ENCODE data around the gene UTP4. TPM values are rescaled to one million over a fixed set of nuclear protein-coding genes. Genes with fewer than 3 reads are reported as not detected.
A peak's percentile ranks its signal among the peaks of the same experiment; 100 is the strongest.

UTP4 gene
- polyA plus RNA-seq, 1 experiment, result 60.7 TPM

DNA sequence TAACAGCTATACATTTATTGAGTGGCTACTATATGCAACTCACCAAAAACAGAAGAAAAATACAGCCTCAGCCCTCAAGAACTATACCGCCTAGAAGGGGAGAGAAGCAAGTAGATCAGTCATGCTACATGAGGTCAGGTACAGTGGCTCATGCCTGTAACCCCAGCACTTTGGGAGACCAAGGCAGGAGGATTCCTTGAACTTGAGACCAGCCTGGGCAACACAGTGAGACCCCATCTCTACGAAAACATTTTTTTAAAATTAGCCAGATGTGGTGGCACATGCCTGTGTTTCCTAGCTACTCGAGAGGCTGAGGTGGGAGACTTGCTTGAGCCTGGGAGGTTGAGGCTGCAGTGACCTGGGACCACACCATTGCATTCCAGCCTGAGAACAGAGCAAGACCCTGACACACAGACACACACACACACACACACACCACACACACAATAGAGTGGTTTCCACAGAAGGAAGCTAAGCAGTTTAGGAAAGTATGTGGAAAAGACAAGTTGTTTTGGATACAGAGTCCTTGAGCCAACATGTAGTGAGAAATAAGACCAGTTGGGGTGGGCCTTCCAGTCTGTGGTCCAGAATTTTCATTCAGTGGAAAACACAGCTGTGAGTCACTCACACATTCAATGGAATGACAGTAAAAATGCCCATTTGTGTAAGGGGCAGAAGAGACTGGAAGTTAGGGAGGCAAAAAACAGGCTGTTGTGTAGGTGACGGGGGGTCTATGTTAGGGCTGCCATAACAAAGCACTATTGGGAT lies 43.8 kb downstream of the UTP4 start:
- Histone ChIP-seq H3K27me3 (ENCODE audit: control insufficient read depth, insufficient read depth, low read length) (no peaks in the 10 kb centered on the region), H3K4me3 (ENCODE audit: low read depth, low read length) (no peak overlapping the region), H3K36me3 (ENCODE audit: control insufficient read depth, insufficient read depth, low read length) (no peaks in the 10 kb centered on the region)
- TF ChIP-seq, protein P1, sequence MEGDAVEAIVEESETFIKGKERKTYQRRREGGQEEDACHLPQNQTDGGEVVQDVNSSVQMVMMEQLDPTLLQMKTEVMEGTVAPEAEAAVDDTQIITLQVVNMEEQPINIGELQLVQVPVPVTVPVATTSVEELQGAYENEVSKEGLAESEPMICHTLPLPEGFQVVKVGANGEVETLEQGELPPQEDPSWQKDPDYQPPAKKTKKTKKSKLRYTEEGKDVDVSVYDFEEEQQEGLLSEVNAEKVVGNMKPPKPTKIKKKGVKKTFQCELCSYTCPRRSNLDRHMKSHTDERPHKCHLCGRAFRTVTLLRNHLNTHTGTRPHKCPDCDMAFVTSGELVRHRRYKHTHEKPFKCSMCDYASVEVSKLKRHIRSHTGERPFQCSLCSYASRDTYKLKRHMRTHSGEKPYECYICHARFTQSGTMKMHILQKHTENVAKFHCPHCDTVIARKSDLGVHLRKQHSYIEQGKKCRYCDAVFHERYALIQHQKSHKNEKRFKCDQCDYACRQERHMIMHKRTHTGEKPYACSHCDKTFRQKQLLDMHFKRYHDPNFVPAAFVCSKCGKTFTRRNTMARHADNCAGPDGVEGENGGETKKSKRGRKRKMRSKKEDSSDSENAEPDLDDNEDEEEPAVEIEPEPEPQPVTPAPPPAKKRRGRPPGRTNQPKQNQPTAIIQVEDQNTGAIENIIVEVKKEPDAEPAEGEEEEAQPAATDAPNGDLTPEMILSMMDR (IDR thresholded peaks at IDR 0.05; ENCODE audit: insufficient read depth, low read depth, low read length), result no peak
- DNase-seq (ENCODE audit: low read depth), result peak; percentile 56
- ChIA-PET POLR2A (no interaction called here), CTCF (interaction anchor here (0.6 to 1.3 kb wide), 3 partner anchors 15 to 109 kb away, joined by 3 to 4 read pairs (median 4); no protein-coding TSS in a partner anchor)

DNA sequence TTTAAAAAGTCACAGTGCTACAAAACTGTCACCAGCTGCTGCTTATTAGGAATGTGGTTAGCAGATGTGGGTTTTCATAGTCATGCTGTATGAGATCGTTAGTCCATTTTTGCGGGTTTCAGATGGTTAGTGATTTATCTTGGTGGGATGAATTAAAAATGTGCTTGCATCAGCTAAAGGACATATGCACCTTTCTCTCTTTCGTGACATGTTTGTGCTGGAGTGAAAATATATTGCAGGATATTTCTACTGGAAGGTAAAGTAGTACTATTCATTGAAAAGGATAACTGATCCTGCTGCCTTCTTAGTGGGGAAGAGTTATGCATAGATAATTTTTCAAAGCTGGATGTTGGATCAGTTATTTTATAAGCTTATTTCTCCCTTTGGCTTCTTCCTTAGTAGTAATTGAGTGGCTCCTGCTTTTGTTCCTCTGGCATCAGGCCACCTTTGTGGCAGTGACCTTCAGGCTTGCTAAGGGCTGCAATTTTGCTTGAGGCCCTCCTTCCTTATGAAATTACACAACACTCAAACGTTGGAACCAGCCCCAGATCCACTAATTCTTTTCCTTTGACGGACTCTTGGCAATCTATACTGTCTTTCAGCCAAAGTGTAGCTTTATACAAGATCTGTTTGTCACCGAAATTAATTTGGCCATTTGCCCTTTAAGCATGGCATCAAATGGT lies 47.0 kb downstream of the UTP4 start:
- peak; percentile 69 for DNase-seq (ENCODE audit: low read depth)
- H3K4me3 ChIP-seq (ENCODE audit: low read depth, low read length), result no peak overlapping the region
- POLR2A ChIA-PET, result interaction anchor here (0.5 to 0.7 kb wide), 2 partner anchors 71 to 116 kb away, joined by 3 to 5 read pairs; no protein-coding TSS in a partner anchor
- no peaks in the 10 kb centered on the region for H3K27me3 ChIP-seq (ENCODE audit: control insufficient read depth, insufficient read depth, low read length)
- no peaks in the 10 kb centered on the region for H3K36me3 ChIP-seq (ENCODE audit: control insufficient read depth, insufficient read depth, low read length)
- CTCF ChIA-PET, result interaction anchor here (0.7 to 1.5 kb wide), 7 partner anchors 9 to 724 kb away, joined by 3 to 6 read pairs (median 3); no protein-coding TSS in a partner anchor
- TF ChIP-seq, protein P1 (IDR thresholded peaks at IDR 0.05; ENCODE audit: insufficient read depth, low read depth, low read length), result no peak

DNA sequence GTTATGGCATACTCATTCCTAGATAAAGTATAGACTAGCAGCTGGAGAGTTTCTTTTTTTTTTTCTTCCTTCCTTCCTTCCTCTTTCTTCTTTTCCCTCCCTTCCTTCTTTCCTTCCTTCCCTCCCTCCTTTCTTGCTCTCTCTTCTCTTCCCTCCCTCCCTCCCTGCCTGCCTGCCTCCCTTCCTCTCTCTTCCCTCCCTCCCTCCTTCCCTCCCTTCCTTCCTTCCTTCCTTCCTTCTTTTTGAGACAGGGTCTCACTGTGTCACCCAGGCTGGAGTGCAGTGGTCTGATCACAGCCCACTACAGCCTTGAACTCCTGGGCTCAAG lies 47.5 kb downstream of the UTP4 start:
- Histone ChIP-seq H3K27me3 (ENCODE audit: control insufficient read depth, insufficient read depth, low read length) (no peaks in the 10 kb centered on the region), H3K36me3 (ENCODE audit: control insufficient read depth, insufficient read depth, low read length) (no peaks in the 10 kb centered on the region), H3K4me3 (ENCODE audit: low read depth, low read length) (no peak overlapping the region)
- DNase-seq (ENCODE audit: low read depth), result no peak
- POLR2A ChIA-PET, result no interaction called here
- TF ChIP-seq, protein P1 (IDR thresholded peaks at IDR 0.05; ENCODE audit: insufficient read depth, low read depth, low read length), result no peak
- CTCF ChIA-PET, result interaction anchor here (0.8 to 1.5 kb wide), 5 partner anchors 9 to 107 kb away, joined by 3 to 6 read pairs (median 3); no protein-coding TSS in a partner anchor

- ChIA-PET CTCF (interaction anchor here (1.1 kb wide), 1 partner anchor 105 kb away, joined by 7 read pairs; no protein-coding TSS in a partner anchor), POLR2A (no interaction called here)
- no peaks in the 10 kb centered on the region for H3K36me3 ChIP-seq (ENCODE audit: control insufficient read depth, insufficient read depth, low read length)
- no peaks in the 10 kb centered on the region for H3K27me3 ChIP-seq (ENCODE audit: control insufficient read depth, insufficient read depth, low read length)
- H3K4me3 ChIP-seq (ENCODE audit: low read depth, low read length), result no peak overlapping the region
- TF ChIP-seq, protein P1 (IDR thresholded peaks at IDR 0.05; ENCODE audit: insufficient read depth, low read depth, low read length), result no peak
- DNase-seq (ENCODE audit: low read depth), result no peak
These were observed 50.4 kb downstream of the UTP4 start for GRCh38 chr16:69182730-69183416.

Measured in BJ (cell line).